ENCODE measurements around the gene DCLRE1C. TPM values are rescaled to one million over a fixed set of nuclear protein-coding genes. Genes with fewer than 3 reads are reported as not detected.
"Not testable (repeated sequence)": the region's sequence is repeated elsewhere in the genome, so short reads cannot be mapped to it uniquely, and the experiment has no call there.

DCLRE1C gene
- polyA plus RNA-seq, 4 donors: 13.7 to 17.5 (median 14.5) TPM

GRCh38 chr10:14947268-14947667 lies 6.6 kb downstream of the DCLRE1C start:
- DNase-seq (ENCODE audit: low read depth in 4 of 4, low spot score in 3 of 4): no peak

- DNase-seq (ENCODE audit: low read depth in 4 of 4, low spot score in 3 of 4): no peak
Observed at GRCh38 chr10:14945108-14945507, 8.8 kb downstream of the DCLRE1C start.

GRCh38 chr10:14942950-14943338 lies 11.0 kb downstream of the DCLRE1C start:
- not testable (repeated sequence) for DNase-seq (ENCODE audit: low read depth in 4 of 4, low spot score in 3 of 4)

- DNase-seq (ENCODE audit: low read depth in 4 of 4, low spot score in 3 of 4): not testable (repeated sequence)
Observed at GRCh38 chr10:14942147-14942949, 11.5 kb downstream of the DCLRE1C start.

- DNase-seq (ENCODE audit: low read depth in 4 of 4, low spot score in 3 of 4): not testable (repeated sequence)
Observed at GRCh38 chr10:14938971-14939370, 14.9 kb downstream of the DCLRE1C start.

GRCh38 chr10:14936584-14936983 lies 17.3 kb downstream of the DCLRE1C start:
- DNase-seq (ENCODE audit: low read depth in 4 of 4, low spot score in 3 of 4): no peak

GRCh38 chr10:14930610-14931009 lies 23.3 kb downstream of the DCLRE1C start:
- no peak for DNase-seq (ENCODE audit: low read depth in 4 of 4, low spot score in 3 of 4)

- no peak for DNase-seq (ENCODE audit: low read depth in 4 of 4, low spot score in 3 of 4)
Observed at GRCh38 chr10:14926722-14927416, 27.0 kb downstream of the DCLRE1C start.

GRCh38 chr10:14926061-14926470 lies 27.8 kb downstream of the DCLRE1C start:
- no peak for DNase-seq (ENCODE audit: low read depth in 4 of 4, low spot score in 3 of 4)

GRCh38 chr10:14925268-14925667 lies 28.6 kb downstream of the DCLRE1C start:
- no peak for DNase-seq (ENCODE audit: low read depth in 4 of 4, low spot score in 3 of 4)

GRCh38 chr10:14924013-14924412 lies 29.9 kb downstream of the DCLRE1C start:
- no peak for DNase-seq (ENCODE audit: low read depth in 4 of 4, low spot score in 3 of 4)

GRCh38 chr10:14918964-14919363 lies 34.9 kb downstream of the DCLRE1C start:
- DNase-seq (ENCODE audit: low read depth in 4 of 4, low spot score in 3 of 4): no peak

GRCh38 chr10:14917827-14918226 lies 36.1 kb downstream of the DCLRE1C start:
- no peak for DNase-seq (ENCODE audit: low read depth in 4 of 4, low spot score in 3 of 4)

- no peak for DNase-seq (ENCODE audit: low read depth in 4 of 4, low spot score in 3 of 4)
Observed at GRCh38 chr10:14916600-14916999, 37.3 kb downstream of the DCLRE1C start.

GRCh38 chr10:14911801-14912200 lies 42.1 kb downstream of the DCLRE1C start:
- no peak for DNase-seq (ENCODE audit: low read depth in 4 of 4, low spot score in 3 of 4)

GRCh38 chr10:14910953-14911352 lies 42.9 kb downstream of the DCLRE1C start:
- DNase-seq (ENCODE audit: low read depth in 4 of 4, low spot score in 3 of 4): no peak

GRCh38 chr10:14909101-14909500 lies 44.8 kb downstream of the DCLRE1C start:
- DNase-seq (ENCODE audit: low read depth in 4 of 4, low spot score in 3 of 4): no peak

- not testable (repeated sequence) for DNase-seq (ENCODE audit: low read depth in 4 of 4, low spot score in 3 of 4)
Observed at GRCh38 chr10:14907591-14907990, 46.3 kb downstream of the DCLRE1C start.

- DNase-seq (ENCODE audit: low read depth in 4 of 4, low spot score in 3 of 4): no peak
Observed at GRCh38 chr10:14906765-14907164, 47.1 kb downstream of the DCLRE1C start.

GRCh38 chr10:14905890-14906289 lies 48.0 kb downstream of the DCLRE1C start:
- DNase-seq (ENCODE audit: low read depth in 4 of 4, low spot score in 3 of 4): no peak

GRCh38 chr10:14904864-14905263 lies 49.0 kb downstream of the DCLRE1C start:
- DNase-seq (ENCODE audit: low read depth in 4 of 4, low spot score in 3 of 4): no peak

GRCh38 chr10:14904316-14904732 lies 49.6 kb downstream of the DCLRE1C start:
- no peak for DNase-seq (ENCODE audit: low read depth in 4 of 4, low spot score in 3 of 4)

All from right renal pelvis (tissue), 4 donors.